HepG2 (cell line): Measurements from ENCODE around the gene MORN3. TPM values are rescaled to one million over a fixed set of nuclear protein-coding genes. Genes with fewer than 3 reads are reported as not detected.

Source experiments
- AGO1 ChIP-seq: fragments of 200-400 bp; formaldehyde crosslinking; IDR thresholded peaks from 2 replicates; pipeline ENCODE4 v1.6.1; 2017; ENCODE audit warnings: mild to moderate bottlenecking, low read depth, low read length, moderate library complexity; ENCODE audit not compliant: poor library complexity, severe bottlenecking
- ARHGAP35 ChIP-seq: sonication (generic); formaldehyde crosslinking; IDR thresholded peaks from 2 replicates; pipeline ENCODE4 v1.9.0; 2022; ENCODE audit warnings: mild to moderate bottlenecking, inconsistent platforms, moderate library complexity, missing genetic modification reagents, borderline replicate concordance
- BHLHE40 ChIP-seq: IDR thresholded peaks from 2 replicates; pipeline ENCODE4 v1.6.1; 2011; ENCODE audit warnings: low read length, improper control_type of control experiment
- EEA1 ChIP-seq: sonication (generic); formaldehyde crosslinking; IDR thresholded peaks from 2 replicates; pipeline ENCODE4 v1.5.1; 2020; ENCODE audit warnings: mild to moderate bottlenecking, missing genetic modification reagents, borderline replicate concordance
- FOXP1 ChIP-seq, 2 experiments: fragments of 450-650 bp in 1 of 2; IDR thresholded peaks; 2 replicates each; pipeline ENCODE4 v1.6.1; 2017 to 2018; ENCODE audit warnings: antibody characterized with exemption in 1 of 2
- GATAD2A ChIP-seq: IDR thresholded peaks from 2 replicates; pipeline ENCODE4 v1.6.1; 2016
- KAT8 ChIP-seq: IDR thresholded peaks from 2 replicates; pipeline ENCODE4 v1.6.1; 2016; ENCODE audit warnings: missing genetic modification reagents, missing compliant biosample characterization
- MAFF ChIP-seq: IDR thresholded peaks from 2 replicates; pipeline ENCODE4 v1.6.1; 2011; ENCODE audit warnings: low read depth, low read length, improper control_type of control experiment
- MTA3 ChIP-seq: sonication (generic); formaldehyde crosslinking; IDR thresholded peaks from 2 replicates; pipeline ENCODE4 v1.4.0; 2020; ENCODE audit warnings: missing genetic modification reagents
- MXI1 ChIP-seq: IDR thresholded peaks from 3 replicates; pipeline ENCODE4 v1.6.1; 2012; ENCODE audit warnings: low read depth, low read length, inconsistent platforms, borderline replicate concordance
- SMAD3 ChIP-seq: sonication (generic); formaldehyde crosslinking; IDR thresholded peaks from 2 replicates; pipeline ENCODE4 v1.4.0; 2020; ENCODE audit warnings: missing genetic modification reagents
- SP4 ChIP-seq: sonication (generic); formaldehyde crosslinking; IDR thresholded peaks from 2 replicates; pipeline ENCODE4 v1.8.1; 2023; ENCODE audit warnings: mild to moderate bottlenecking, missing genetic modification reagents
- SP5 ChIP-seq: IDR thresholded peaks from 2 replicates; pipeline ENCODE4 v1.6.1; 2016; ENCODE audit warnings: low read depth, borderline replicate concordance
- SPEN ChIP-seq: sonication (generic); formaldehyde crosslinking; IDR thresholded peaks from 2 replicates; pipeline ENCODE4 v1.5.1; 2020; ENCODE audit warnings: low read depth, mild to moderate bottlenecking, missing genetic modification reagents
- SRY ChIP-seq: sonication (generic); formaldehyde crosslinking; IDR thresholded peaks from 2 replicates; pipeline ENCODE4 v1.8.0; 2022; ENCODE audit warnings: mild to moderate bottlenecking, missing genetic modification reagents
- TAF1 ChIP-seq: sonication (generic); formaldehyde crosslinking; IDR thresholded peaks from 2 replicates; pipeline ENCODE4 v1.4.0; 2020; ENCODE audit warnings: missing genetic modification reagents
- ZFP37 ChIP-seq: sonication (generic); formaldehyde crosslinking; IDR thresholded peaks from 2 replicates; pipeline ENCODE4 v1.4.0; 2020; ENCODE audit warnings: missing genetic modification reagents, borderline replicate concordance
- ZFX ChIP-seq: sonication (generic); formaldehyde crosslinking; IDR thresholded peaks from 2 replicates; pipeline ENCODE4 v1.4.0; 2020; ENCODE audit warnings: mild to moderate bottlenecking, low read depth, missing genetic modification reagents, moderate library complexity
- ZMYM2 ChIP-seq: sonication (generic); formaldehyde crosslinking; IDR thresholded peaks from 2 replicates; pipeline ENCODE4 v1.8.0; 2022; ENCODE audit warnings: mild to moderate bottlenecking, missing genetic modification reagents
- ZNF256 ChIP-seq: sonication (generic); formaldehyde crosslinking; conservative IDR thresholded peaks from 2 replicates; pipeline ENCODE4 v1.4.0; 2020; ENCODE audit warnings: missing genetic modification reagents
- ZNF563 ChIP-seq: sonication (generic); formaldehyde crosslinking; IDR thresholded peaks from 2 replicates; pipeline ENCODE4 v1.8.0; 2022; ENCODE audit warnings: mild to moderate bottlenecking, moderate library complexity, missing genetic modification reagents
- ZNF615 ChIP-seq: sonication (generic); formaldehyde crosslinking; IDR thresholded peaks from 2 replicates; pipeline ENCODE4 v1.5.0; 2020; ENCODE audit warnings: mild to moderate bottlenecking, missing genetic modification reagents, borderline replicate concordance
- ZNF670 ChIP-seq: sonication (generic); formaldehyde crosslinking; IDR thresholded peaks from 2 replicates; pipeline ENCODE4 v1.8.0; 2022; ENCODE audit warnings: mild to moderate bottlenecking, missing genetic modification reagents, borderline replicate concordance
- ZNF768 ChIP-seq: sonication (generic); formaldehyde crosslinking; IDR thresholded peaks from 2 replicates; pipeline ENCODE4 v1.4.0; 2020; ENCODE audit warnings: missing genetic modification reagents
- ZNF83 ChIP-seq: sonication (generic); formaldehyde crosslinking; IDR thresholded peaks from 2 replicates; pipeline ENCODE4 v1.4.0; 2020; ENCODE audit warnings: missing genetic modification reagents, mild to moderate bottlenecking, borderline replicate concordance
- ZSCAN12 ChIP-seq: sonication (generic); formaldehyde crosslinking; IDR thresholded peaks from 2 replicates; pipeline ENCODE4 v1.9.0; 2021; ENCODE audit warnings: mild to moderate bottlenecking, missing genetic modification reagents
- polyA plus RNA-seq, 8 experiments: library from polyadenylated mRNA; depleted of rRNA in 3 of 8; stranded (reverse) in 7 of 8; unstranded in 1 of 8; fragments of >200 nt; fragmentation: Illumina TruSeq in 4 of 8; extraction: Trizol in 4 of 8; gene quantifications; 2 replicates each; pipeline versions ENCODE4 v1.2.1 to v1.2.3, GENCODE V29; 2011 to 2016; ENCODE audit warnings: low read depth in 4 of 8, missing spikeins in 1 of 8, mixed read lengths in 1 of 8; ENCODE audit not compliant: insufficient read depth in 1 of 8
- total RNA-seq, 5 experiments: library from RNA; depleted of rRNA; stranded (reverse); fragments of >200 nt; fragmentation: Illumina TruSeq; extraction: Trizol; gene quantifications; 2 replicates each; pipeline ENCODE4 v1.2.3, GENCODE V29; 2016; ENCODE audit warnings: low read depth in 1 of 5
- TF ChIP-seq, protein P1 (sequence below): sonication (generic); formaldehyde crosslinking; IDR thresholded peaks from 2 replicates; pipeline ENCODE4 v1.8.1; 2023; ENCODE audit warnings: mild to moderate bottlenecking, missing genetic modification reagents
- TF ChIP-seq, protein P2 (sequence below): fragments of 450-650 bp; IDR thresholded peaks from 2 replicates; pipeline ENCODE4 v1.6.1; 2016
- TF ChIP-seq, protein P3 (sequence below): sonication (generic); formaldehyde crosslinking; IDR thresholded peaks from 2 replicates; pipeline ENCODE4 v1.8.0; 2022; ENCODE audit warnings: missing genetic modification reagents, mild to moderate bottlenecking, inconsistent platforms, borderline replicate concordance

The MORN3 gene
- total and polyA plus RNA-seq, 2 of the 13 experiments (the other 11 are each of a cell fraction or from before 2014, with no cell fraction given): 1.1 to 2.0 TPM

DNA sequence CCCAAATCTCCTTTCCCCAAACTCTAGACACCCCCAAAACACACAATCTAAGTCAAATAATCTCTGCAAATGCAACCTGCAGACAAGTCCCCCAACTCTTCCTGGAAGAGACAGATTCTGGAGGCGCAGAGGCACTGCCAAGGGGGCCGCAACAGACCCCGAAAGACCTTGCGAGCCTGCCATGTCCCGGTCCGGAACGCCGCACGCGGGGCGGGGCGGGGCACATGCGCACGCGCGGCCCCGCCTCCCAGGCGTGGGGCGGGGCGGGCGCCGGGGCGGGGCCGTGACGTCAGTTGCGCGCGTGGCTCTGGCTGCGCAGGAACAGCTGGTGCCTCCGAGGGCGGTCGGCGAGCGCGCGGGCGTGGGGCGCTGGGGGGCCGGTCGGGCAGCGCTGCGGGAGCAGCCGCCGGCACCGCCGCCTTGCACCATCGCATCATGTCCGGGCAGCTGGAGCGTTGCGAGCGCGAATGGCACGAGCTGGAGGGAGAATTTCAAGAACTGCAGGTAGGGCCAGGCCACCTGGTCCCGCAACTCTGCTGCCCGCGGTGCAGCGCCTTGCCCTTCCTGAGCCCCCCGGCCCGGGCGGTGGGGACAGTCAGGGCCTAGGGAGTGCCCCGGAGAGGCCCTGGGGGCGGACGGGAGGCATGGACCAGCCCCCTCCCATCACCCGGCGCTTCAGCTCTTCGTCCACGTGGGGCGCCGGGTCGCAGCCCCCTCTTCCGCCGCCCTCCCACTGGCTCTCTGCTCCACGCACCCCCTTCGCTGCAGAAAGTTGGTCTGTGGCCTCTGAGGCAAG, 43.2 kb upstream of the MORN3 start, which contains the start of gene TMEM120B (continued):
- TF ChIP-seq KAT8 (peak; percentile 47; the same call in 1 of the 2 replicates), AGO1 (no peak), GATAD2A (CRISPR knock-in tag) (no peak), TAF1 (peak; percentile 49; the same call in 1 of the 2 replicates), SP4 (CRISPR knock-in tag) (peak; percentile 90), ZFX (peak; percentile 72), MTA3 (no peak), ZNF256 (CRISPR knock-in tag) (0 out of 2 replicates have a peak, but pooled peaks have one; percentile 9), BHLHE40 (0 out of 2 replicates have a peak, but pooled peaks have one; percentile 12), SRY (CRISPR knock-in tag) (peak; percentile 32; the same call in 1 of the 2 replicates), ZFP37 (CRISPR knock-in tag) (no peak), ZNF670 (CRISPR knock-in tag) (peak; percentile 52; the same call in 1 of the 2 replicates), SMAD3 (CRISPR knock-in tag) (no peak), MAFF (no peak), ZNF563 (CRISPR knock-in tag) (no peak), FOXP1 (IDR thresholded peaks at IDR 0.05) (no peak), FOXP1 (CRISPR knock-in tag; IDR thresholded peaks at IDR 0.05) (no peak), ZSCAN12 (CRISPR knock-in tag) (no peak), ZNF615 (CRISPR knock-in tag) (no peak), ZMYM2 (no peak), ARHGAP35 (CRISPR knock-in tag) (no peak), MXI1 (peak; percentile 89; the same call in 2 of the 3 replicates), ZNF83 (CRISPR knock-in tag) (no peak), EEA1 (CRISPR knock-in tag) (peak; percentile 8; the same call in 1 of the 2 replicates), SP5 (CRISPR knock-in tag) (peak; percentile 31; the same call in 1 of the 2 replicates), SPEN (peak; percentile 12; the same call in 1 of the 2 replicates), ZNF768 (peak; percentile 47; the same call in 1 of the 2 replicates)
- TF ChIP-seq, protein P1, sequence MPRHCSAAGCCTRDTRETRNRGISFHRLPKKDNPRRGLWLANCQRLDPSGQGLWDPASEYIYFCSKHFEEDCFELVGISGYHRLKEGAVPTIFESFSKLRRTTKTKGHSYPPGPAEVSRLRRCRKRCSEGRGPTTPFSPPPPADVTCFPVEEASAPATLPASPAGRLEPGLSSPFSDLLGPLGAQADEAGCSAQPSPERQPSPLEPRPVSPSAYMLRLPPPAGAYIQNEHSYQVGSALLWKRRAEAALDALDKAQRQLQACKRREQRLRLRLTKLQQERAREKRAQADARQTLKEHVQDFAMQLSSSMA: no peak
- TF ChIP-seq, protein P2, sequence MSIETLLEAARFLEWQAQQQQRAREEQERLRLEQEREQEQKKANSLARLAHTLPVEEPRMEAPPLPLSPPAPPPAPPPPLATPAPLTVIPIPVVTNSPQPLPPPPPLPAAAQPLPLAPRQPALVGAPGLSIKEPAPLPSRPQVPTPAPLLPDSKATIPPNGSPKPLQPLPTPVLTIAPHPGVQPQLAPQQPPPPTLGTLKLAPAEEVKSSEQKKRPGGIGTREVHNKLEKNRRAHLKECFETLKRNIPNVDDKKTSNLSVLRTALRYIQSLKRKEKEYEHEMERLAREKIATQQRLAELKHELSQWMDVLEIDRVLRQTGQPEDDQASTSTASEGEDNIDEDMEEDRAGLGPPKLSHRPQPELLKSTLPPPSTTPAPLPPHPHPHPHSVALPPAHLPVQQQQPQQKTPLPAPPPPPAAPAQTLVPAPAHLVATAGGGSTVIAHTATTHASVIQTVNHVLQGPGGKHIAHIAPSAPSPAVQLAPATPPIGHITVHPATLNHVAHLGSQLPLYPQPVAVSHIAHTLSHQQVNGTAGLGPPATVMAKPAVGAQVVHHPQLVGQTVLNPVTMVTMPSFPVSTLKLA: peak; percentile 20; the same call in 1 of the 2 replicates
- TF ChIP-seq, protein P3, sequence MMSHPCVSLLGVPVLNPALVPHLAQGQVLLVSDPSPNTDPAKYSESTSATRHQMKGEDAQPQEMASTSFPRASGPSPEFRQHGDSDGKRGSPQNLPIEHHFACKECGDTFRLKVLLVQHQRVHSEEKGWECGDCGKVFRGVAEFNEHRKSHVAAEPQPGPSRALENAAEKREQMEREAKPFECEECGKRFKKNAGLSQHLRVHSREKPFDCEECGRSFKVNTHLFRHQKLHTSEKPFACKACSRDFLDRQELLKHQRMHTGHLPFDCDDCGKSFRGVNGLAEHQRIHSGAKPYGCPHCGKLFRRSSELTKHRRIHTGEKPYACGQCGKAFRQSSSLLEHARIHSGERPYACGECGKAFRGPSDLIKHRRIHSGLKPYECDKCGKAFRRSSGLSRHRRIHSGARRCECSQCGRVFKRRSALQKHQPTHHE (CRISPR knock-in tag): 0 out of 2 replicates have a peak, but pooled peaks have one; percentile 6
